GM19238 (cell line): ENCODE data around the gene IFNG.

ENCODE experiments used
- DNase-seq: peaks from one replicate; pipeline ENCODE4 v3.0.0; 2011; ENCODE audit warnings: low spot score; ENCODE audit not compliant: insufficient read length

IFNG gene

DNA sequence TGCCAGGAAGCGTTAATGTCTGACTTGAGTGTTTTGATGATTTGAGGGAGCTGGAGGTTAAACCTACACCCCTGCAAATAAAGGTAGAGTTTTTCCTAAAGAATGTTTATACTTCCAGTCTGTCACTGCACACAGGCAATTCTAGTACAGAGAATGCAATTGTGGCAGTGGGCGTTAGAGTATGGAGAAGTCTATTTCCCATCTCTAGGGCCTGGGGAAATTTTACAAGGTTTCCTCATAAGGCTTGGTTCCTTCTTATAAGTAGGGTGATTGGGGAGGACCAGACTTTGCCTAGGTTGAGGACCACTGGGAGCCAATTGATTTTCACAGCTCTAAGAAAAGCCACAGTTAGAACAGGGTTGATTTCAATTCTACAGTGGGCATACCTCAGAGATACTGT, 44.3 kb downstream of the IFNG start:
- no peak for DNase-seq

DNA sequence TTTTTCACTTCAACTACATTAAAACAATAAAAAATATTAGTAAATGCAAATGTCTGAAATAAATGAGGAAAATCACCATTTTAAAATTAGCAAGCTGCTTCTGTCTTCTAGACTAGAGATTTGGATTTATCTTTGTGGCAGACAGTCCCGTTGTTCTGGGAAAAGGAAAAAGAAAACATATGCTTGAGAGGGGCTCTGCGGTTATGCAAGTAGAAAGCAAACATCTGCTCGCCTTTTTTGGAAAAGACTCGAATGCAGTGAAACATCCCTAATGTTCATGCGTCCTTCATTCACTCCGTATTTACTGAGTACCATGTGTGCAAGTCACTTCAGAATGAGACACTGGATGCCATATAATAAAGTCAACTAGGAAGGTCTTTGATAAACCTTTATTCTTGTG, 44.9 kb downstream of the IFNG start:
- no peak for DNase-seq

DNA sequence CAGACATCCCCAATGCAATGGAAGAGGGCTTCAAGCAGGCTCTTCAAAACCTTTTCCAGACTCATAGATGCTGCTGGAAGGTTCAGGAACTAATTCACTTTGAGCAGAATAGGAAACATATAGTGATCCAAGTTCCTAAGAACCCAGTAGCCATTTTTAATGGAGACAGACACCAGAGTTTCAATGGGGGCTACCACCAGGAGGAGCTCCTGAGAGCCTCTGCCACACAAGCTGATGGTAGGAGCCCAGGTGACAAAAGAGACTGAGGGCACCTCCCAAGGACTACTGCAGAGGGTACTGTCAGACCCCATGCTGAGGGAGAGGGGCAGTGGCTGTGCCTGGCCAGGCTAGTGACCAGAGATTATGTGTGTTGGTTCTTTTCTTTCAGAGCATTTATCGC, 45.9 kb downstream of the IFNG start:
- no peak for DNase-seq

DNA sequence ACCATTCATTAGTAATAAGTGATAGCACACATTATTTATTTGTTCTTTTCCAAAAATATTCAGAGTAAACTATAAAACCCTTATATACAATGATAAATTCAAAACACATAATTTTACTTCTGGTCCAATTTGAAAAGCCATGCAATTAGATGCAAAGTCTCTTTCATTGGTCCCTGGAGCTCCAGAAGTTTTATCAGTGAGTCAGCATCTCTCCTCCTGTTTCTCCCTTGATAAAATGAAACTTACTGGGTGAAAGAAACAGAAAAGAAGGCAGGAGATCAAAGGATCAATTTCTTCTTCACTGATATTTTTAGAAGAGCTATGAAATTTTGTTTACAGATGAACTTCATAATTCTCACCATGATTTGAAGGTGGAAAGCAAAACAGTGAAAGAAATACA, 47.5 kb downstream of the IFNG start:
- no peak for DNase-seq

DNA sequence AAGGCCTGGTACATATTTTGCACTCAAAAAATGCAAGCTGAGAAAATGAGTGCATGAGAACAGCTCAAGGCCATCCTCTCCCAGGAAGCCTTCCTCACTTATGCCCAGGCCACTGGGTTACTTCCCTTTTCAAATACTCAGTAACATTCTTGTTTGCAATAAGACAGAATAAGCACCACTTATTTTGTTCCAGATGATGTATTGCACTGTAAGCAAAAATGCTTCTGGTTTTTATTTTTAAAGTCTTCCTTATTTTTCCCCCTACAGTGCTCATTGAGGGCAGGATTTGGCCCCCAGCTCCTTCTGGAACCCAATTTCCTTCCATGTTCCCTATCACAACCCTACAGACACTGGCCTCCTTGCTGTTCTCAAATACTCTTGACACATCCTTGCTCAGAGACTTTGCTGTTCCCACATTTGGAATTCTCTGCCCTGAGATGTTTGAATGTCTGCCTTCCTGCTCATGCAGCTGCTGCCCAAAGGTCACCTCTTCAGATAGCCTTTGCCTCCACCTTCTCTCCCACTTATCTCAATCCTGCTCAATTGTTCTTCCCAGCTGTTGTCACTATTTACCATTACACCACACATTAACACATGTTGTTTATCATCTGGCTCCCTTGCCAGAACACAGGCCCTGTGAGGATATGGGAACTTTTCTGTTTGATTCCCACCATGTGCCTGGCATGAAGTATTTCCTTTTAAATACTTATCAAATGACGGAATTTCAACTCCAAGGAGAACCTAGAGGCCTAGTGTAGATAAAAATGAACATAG, 49.9 kb downstream of the IFNG start:
- no peak for DNase-seq

DNA sequence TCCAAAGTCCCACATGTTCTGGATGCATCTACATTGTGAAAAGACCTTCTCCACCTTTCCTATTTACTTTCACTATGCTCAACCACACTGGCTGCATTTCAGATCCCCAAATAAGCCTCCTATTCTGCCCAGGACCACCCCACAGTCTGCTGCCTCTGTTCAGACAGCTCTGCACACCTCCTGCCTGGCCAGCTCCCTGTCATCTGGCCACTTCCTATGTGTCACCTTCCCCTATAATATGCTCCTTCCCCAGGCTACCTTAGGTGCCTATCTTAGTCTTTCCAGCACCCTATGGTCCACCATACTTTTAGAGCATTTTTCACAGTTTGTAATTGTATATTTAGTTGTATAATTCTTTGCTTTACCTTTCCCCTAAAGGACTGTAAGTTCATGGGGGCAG, 50.5 kb downstream of the IFNG start:
- no peak for DNase-seq

DNA sequence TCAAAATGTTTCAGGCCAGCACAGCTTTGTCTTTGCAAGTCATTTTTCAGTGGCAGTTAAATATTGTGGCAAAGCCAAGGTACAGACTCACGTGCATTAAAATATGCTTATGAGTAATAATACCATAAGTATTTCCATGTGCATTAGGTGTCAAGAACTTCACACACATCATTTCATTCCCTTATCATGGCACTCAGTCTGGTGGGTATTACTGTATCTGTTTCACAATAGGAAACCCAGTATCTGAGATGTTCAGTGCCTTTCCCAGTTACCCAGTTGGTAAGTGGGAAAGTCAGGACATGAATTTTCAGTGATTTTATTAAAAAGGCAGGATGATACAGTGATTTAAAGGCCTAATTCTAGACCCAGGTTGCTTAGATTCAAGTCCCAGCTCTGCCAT, 52.9 kb downstream of the IFNG start:
- DNase-seq: no peak

DNA sequence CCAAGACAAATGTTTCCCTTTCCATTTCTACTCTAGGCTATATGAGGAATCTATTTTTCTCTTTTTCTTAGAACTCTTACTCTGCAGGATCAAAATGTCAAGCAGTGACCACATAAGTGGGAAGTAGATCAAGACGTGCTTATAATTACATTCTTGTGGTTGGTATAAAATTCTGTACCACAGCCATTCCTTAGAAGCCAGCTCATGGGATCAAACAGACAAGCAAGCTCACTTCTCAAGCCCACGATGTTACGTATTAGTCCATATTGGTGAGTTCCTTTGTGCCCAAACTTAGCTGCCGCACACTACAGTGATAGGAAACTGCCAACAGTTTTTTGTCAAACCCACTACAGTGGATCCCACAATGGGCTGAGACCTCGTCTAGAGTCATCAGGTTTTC, 53.4 kb downstream of the IFNG start:
- no peak for DNase-seq
